Mammary epithelial cell (primary cell): ENCODE data around the gene GPR146.

Experiments
- CTCF ChIP-seq, 2 donors: IDR thresholded peaks in 1 of 2; conservative IDR thresholded peaks in 1 of 2; 2 replicates each; pipeline ENCODE4 v1.5.1; 2011 to 2012; ENCODE audit warnings: inconsistent platforms in 2 of 2, low read length in 2 of 2, mild to moderate bottlenecking in 2 of 2, control low read depth in 1 of 2, low read depth in 1 of 2; ENCODE audit not compliant: insufficient read depth in 1 of 2; ENCODE audit errors: extremely low read depth in 1 of 2
- EZH2 ChIP-seq: IDR thresholded peaks from 2 replicates; pipeline ENCODE4 v1.6.1; 2012; ENCODE audit warnings: low read length, inconsistent platforms, borderline replicate concordance

GRCh38 chr7:1033546-1034145 is 10.7 kb upstream of the GPR146 start:
- TF ChIP-seq CTCF (conservative IDR thresholded peaks at IDR 0.05 in 1 of 2, IDR thresholded peaks at IDR 0.05 in 1 of 2; ENCODE audit: extremely low read depth in 1 of 2, insufficient read depth in 1 of 2, low read depth in 1 of 2, low read length in 2 of 2) (no peak), EZH2 (no peak)
